Smooth muscle cell (in vitro differentiated cells): ENCODE results near the gene DBI. TPM values are rescaled to one million over a fixed set of nuclear protein-coding genes. Genes with fewer than 3 reads are reported as not detected.

Experiments
- DNase-seq: peaks from one replicate; lab custom pipeline; 2025; ENCODE audit not compliant: unreplicated experiment; lab: John Stamatoyannopoulos, UW
- H2AFZ ChIP-seq: fragments of 200-600 bp; sonication (generic); 2 replicates; pipeline ENCODE4 v1.6.0; 2016; ENCODE audit warnings: antibody characterized with exemption, low read depth, mild to moderate bottlenecking
- H3F3A ChIP-seq: fragments of 200-600 bp; sonication (generic); 2 replicates; pipeline ENCODE4 v1.6.0; 2017; ENCODE audit warnings: antibody characterized with exemption, low read depth
- H3K27ac ChIP-seq: fragments of 200-600 bp; sonication (generic); 2 replicates; pipeline ENCODE4 v1.5.1; 2016; ENCODE audit warnings: low read depth, mild to moderate bottlenecking
- H3K27me3 ChIP-seq: fragments of 200-600 bp; sonication (generic); 2 replicates; pipeline ENCODE4 v1.6.1; 2016; ENCODE audit warnings: low read depth, mild to moderate bottlenecking
- H3K36me3 ChIP-seq: fragments of 200-600 bp; sonication (generic); 2 replicates; pipeline ENCODE4 v1.5.1; 2016; ENCODE audit warnings: low read depth
- H3K4me1 ChIP-seq: fragments of 200-600 bp; sonication (generic); 2 replicates; pipeline ENCODE4 v1.5.1; 2016; ENCODE audit warnings: low read depth
- H3K4me2 ChIP-seq: fragments of 200-600 bp; sonication (generic); 2 replicates; pipeline ENCODE4 v1.6.0; 2016; ENCODE audit warnings: mild to moderate bottlenecking
- H3K4me3 ChIP-seq: fragments of 200-600 bp; sonication (generic); 2 replicates; pipeline ENCODE4 v1.5.1; 2016; ENCODE audit warnings: mild to moderate bottlenecking
- H3K79me2 ChIP-seq: fragments of 200-600 bp; sonication (generic); 2 replicates; pipeline ENCODE4 v1.6.0; 2016; ENCODE audit warnings: low read depth, mild to moderate bottlenecking
- H3K9ac ChIP-seq: fragments of 200-600 bp; sonication (generic); 2 replicates; pipeline ENCODE4 v1.6.0; 2016; ENCODE audit warnings: low read depth
- H3K9me3 ChIP-seq: fragments of 200-600 bp; sonication (generic); replicated peaks from 2 replicates; pipeline ENCODE4 v1.5.1; 2016; ENCODE audit warnings: low read depth
- H4K20me1 ChIP-seq: fragments of 200-600 bp; sonication (generic); 2 replicates; pipeline ENCODE4 v1.6.0; 2016; ENCODE audit warnings: low read depth
- WGBS: methylation state at CpG from one replicate; pipeline ENCODE4 v1.1.7; 2016; ENCODE audit warnings: low lambda C conversion rate; 5-methylcytosine and 5-hydroxymethylcytosine counted together
- polyA plus RNA-seq: library from polyadenylated mRNA; unstranded; fragments of >200 nt; fragmentation: Nextera tagmentation; extraction: Ambion mirVana; gene quantifications from 2 replicates; pipeline ENCODE4 v1.2.1, GENCODE V29; 2016
- total RNA-seq: library from RNA; depleted of rRNA; stranded (reverse); fragments of >200 nt; gene quantifications from 2 replicates; pipeline ENCODE4 v1.2.3, GENCODE V29; 2014
- TF ChIP-seq, protein P1 (sequence below): fragments of 200-600 bp; sonication (generic); IDR thresholded peaks from 2 replicates; pipeline ENCODE4 v1.5.1; 2017; ENCODE audit warnings: borderline replicate concordance, mild to moderate bottlenecking, antibody characterized with exemption; ENCODE audit not compliant: insufficient read depth, poor library complexity, severe bottlenecking

The DBI gene
- total and polyA plus RNA-seq, 2 experiments from 2014 or later = 126 to 408 TPM

DNA sequence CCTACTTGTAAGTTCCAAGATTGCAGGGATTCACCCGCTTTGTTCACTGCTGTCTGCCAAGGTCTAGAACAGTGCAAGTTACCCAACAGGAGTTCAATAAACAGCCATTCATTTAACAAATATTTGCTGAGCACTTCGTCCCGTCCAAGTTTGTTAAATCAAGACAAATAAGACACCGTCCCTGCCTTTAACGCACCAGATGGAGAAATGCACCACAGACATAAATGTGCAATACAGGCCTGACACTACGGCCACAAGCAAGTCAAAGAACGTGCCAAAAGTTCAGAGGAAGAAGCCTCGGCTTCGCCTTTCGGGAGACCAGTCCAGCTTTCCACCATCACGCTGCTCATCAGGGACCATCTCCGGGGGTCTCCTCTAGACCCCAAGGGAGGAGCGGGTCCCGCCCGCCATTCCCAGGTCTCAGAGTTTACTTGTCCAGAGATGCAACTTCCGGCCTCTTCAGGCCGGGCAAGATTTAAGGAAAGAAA is 572 bp upstream of the DBI start:
- peak overlapping the region; percentile 38 for H3K27ac ChIP-seq
- H3K4me1 ChIP-seq = peaks cover 21% of the 10 kb centered on the region
- H3K9me3 ChIP-seq = no peaks in the 10 kb centered on the region
- 3% methylated on average over 17 of the region's 17 CpGs for WGBS
- TF ChIP-seq, protein P1, sequence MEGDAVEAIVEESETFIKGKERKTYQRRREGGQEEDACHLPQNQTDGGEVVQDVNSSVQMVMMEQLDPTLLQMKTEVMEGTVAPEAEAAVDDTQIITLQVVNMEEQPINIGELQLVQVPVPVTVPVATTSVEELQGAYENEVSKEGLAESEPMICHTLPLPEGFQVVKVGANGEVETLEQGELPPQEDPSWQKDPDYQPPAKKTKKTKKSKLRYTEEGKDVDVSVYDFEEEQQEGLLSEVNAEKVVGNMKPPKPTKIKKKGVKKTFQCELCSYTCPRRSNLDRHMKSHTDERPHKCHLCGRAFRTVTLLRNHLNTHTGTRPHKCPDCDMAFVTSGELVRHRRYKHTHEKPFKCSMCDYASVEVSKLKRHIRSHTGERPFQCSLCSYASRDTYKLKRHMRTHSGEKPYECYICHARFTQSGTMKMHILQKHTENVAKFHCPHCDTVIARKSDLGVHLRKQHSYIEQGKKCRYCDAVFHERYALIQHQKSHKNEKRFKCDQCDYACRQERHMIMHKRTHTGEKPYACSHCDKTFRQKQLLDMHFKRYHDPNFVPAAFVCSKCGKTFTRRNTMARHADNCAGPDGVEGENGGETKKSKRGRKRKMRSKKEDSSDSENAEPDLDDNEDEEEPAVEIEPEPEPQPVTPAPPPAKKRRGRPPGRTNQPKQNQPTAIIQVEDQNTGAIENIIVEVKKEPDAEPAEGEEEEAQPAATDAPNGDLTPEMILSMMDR = no peak
- DNase-seq = no peak
- H3K36me3 ChIP-seq = peaks cover 6% of the 10 kb centered on the region
- H3K27me3 ChIP-seq = no peaks in the 10 kb centered on the region
- H3F3A ChIP-seq = no peaks in the 10 kb centered on the region
- peak overlapping the region; percentile 95 for H2AFZ ChIP-seq
- peak overlapping the region; percentile 89 for H3K4me2 ChIP-seq
- peaks cover 23% of the 10 kb centered on the region for H4K20me1 ChIP-seq
- peak overlapping the region; percentile 55 for H3K9ac ChIP-seq
- H3K4me3 ChIP-seq = peak overlapping the region; percentile 69
- peaks cover 34% of the 10 kb centered on the region for H3K79me2 ChIP-seq

GRCh38 chr2:119367472-119368099 is 809 bp downstream of the DBI start:
- Histone ChIP-seq H4K20me1 (peaks cover 23% of the 10 kb centered on the region), H2AFZ (peak overlapping the region; percentile 95), H3K4me1 (peaks cover 21% of the 10 kb centered on the region), H3K27me3 (no peaks in the 10 kb centered on the region), H3K4me3 (peak overlapping the region; percentile 69), H3F3A (no peaks in the 10 kb centered on the region), H3K27ac (peak overlapping the region; percentile 38), H3K4me2 (peak overlapping the region; percentile 89), H3K36me3 (peaks cover 11% of the 10 kb centered on the region), H3K79me2 (peaks cover 34% of the 10 kb centered on the region), H3K9ac (peak overlapping the region; percentile 64), H3K9me3 (no peaks in the 10 kb centered on the region)
- TF ChIP-seq, protein P1 = no peak
- peak; percentile 55 for DNase-seq
- WGBS = 4% methylated on average over 29 of the region's 32 CpGs

- Histone ChIP-seq H3F3A (no peaks in the 10 kb centered on the region), H3K9ac (no peak overlapping the region), H3K27me3 (no peaks in the 10 kb centered on the region), H3K27ac (no peak overlapping the region), H3K79me2 (peaks cover 27% of the 10 kb centered on the region), H3K4me1 (peaks cover 17% of the 10 kb centered on the region), H3K36me3 (peaks cover 26% of the 10 kb centered on the region), H4K20me1 (peaks cover 23% of the 10 kb centered on the region), H2AFZ (no peak overlapping the region), H3K4me2 (no peak overlapping the region), H3K4me3 (no peak overlapping the region), H3K9me3 (no peaks in the 10 kb centered on the region)
- DNase-seq = no peak
- 95% methylated on average over 6 of the region's 6 CpGs for WGBS
- TF ChIP-seq, protein P1 = no peak
Measured at GRCh38 chr2:119369845-119370244, 3.1 kb downstream of the DBI start.

GRCh38 chr2:119371111-119371510 is 4.3 kb downstream of the DBI start:
- H3K27me3 ChIP-seq = no peaks in the 10 kb centered on the region
- WGBS = 99% methylated on average over 6 of the region's 6 CpGs
- DNase-seq = no peak
- peaks cover 23% of the 10 kb centered on the region for H4K20me1 ChIP-seq
- H3K9me3 ChIP-seq = no peaks in the 10 kb centered on the region
- peaks cover 26% of the 10 kb centered on the region for H3K36me3 ChIP-seq
- no peak overlapping the region for H3K4me2 ChIP-seq
- peaks cover 7% of the 10 kb centered on the region for H3K4me1 ChIP-seq
- H3F3A ChIP-seq = no peaks in the 10 kb centered on the region
- H3K4me3 ChIP-seq = no peak overlapping the region
- no peak overlapping the region for H3K27ac ChIP-seq
- TF ChIP-seq, protein P1 = no peak
- no peak overlapping the region for H3K9ac ChIP-seq
- no peak overlapping the region for H2AFZ ChIP-seq
- peaks cover 16% of the 10 kb centered on the region for H3K79me2 ChIP-seq
